ENCODE data around the gene APLNR. TPM values are rescaled to one million over a fixed set of nuclear protein-coding genes. Genes with fewer than 3 reads are reported as not detected.

APLNR gene
- total RNA-seq, 2 experiments from 2014 or later, result not detected

DNA sequence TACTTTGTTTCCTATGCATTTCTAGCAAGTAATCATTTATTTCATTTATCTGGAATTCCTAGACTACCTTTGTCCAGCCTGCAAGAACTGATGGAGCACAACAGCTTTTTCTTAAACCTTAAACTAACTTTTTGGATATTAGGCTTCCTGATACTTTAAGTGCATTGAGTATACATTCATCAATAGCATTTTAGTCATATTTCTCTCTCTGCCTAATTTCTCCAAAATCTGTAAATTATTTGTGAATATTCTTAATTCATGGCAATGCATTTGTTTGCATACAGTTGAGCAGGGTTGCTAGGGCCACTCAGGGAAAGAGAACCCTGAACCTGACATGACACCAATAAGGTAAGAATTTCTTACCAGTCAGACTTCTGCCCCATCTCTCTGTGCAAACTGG, 29.1 kb upstream of the APLNR start:
- Mint-ChIP-seq H3K9me3 (peaks cover 12% of the 10 kb centered on the region), H3K4me1 (no peaks in the 10 kb centered on the region), H3K27ac (no peak overlapping the region), H3K36me3 (peaks cover 2% of the 10 kb centered on the region), H3K27me3 (peaks cover 10% of the 10 kb centered on the region), H3K4me3 (no peak overlapping the region)
- DNase-seq (no peak), ATAC-seq (ENCODE audit: low read depth) (no peak)
- POLR2A ChIA-PET, result no interaction called here

DNA sequence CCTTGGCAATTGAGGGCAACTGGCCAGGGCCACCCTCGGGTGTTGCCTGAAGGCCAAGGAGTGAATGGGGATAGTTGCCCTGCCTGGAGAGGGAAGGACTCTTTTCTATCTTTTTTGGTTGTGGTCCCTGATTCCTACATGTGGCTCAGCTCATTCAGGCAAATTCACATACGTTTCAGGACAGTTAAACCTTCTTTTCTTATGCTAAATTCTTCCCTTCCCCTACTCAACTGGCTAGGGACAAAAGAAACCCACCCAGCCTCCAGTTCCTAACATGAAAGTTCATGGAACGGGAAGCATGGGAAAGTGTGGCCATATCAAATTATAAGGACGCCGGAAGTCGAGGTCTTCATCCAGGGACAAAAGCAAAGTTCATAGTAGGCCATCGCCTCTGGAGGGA, 26.3 kb upstream of the APLNR start:
- DNase-seq (no peak), ATAC-seq (ENCODE audit: low read depth) (no peak)
- Mint-ChIP-seq H3K4me1 (no peaks in the 10 kb centered on the region), H3K9me3 (peaks cover 11% of the 10 kb centered on the region), H3K27me3 (peaks cover 10% of the 10 kb centered on the region), H3K4me3 (no peak overlapping the region), H3K36me3 (peaks cover 2% of the 10 kb centered on the region), H3K27ac (no peak overlapping the region)
- POLR2A ChIA-PET, result no interaction called here

DNA sequence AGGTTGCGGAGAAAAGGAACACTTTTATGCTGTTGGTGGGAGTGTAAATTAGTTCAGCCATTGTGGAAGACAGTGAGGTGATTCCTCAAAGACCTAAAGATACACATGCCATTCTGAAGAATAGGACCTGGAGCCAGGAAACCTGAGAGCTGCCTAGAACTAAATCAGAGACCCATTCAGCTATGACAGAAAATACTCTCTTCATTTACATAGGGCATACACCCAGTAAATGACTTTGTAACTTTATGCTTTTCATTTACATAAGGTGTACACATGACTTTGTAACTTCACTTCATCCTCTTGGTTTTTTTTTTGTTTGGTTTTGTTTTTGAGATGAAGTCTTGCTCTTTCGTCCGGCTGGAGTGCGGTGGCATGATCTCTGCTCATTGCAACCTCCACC, 25.1 kb upstream of the APLNR start:
- Mint-ChIP-seq H3K27me3 (peaks cover 10% of the 10 kb centered on the region), H3K4me3 (no peak overlapping the region), H3K4me1 (no peaks in the 10 kb centered on the region), H3K27ac (no peak overlapping the region), H3K36me3 (peaks cover 2% of the 10 kb centered on the region), H3K9me3 (peaks cover 4% of the 10 kb centered on the region)
- ATAC-seq (ENCODE audit: low read depth) (no peak), DNase-seq (no peak)
- POLR2A ChIA-PET, result no interaction called here

DNA sequence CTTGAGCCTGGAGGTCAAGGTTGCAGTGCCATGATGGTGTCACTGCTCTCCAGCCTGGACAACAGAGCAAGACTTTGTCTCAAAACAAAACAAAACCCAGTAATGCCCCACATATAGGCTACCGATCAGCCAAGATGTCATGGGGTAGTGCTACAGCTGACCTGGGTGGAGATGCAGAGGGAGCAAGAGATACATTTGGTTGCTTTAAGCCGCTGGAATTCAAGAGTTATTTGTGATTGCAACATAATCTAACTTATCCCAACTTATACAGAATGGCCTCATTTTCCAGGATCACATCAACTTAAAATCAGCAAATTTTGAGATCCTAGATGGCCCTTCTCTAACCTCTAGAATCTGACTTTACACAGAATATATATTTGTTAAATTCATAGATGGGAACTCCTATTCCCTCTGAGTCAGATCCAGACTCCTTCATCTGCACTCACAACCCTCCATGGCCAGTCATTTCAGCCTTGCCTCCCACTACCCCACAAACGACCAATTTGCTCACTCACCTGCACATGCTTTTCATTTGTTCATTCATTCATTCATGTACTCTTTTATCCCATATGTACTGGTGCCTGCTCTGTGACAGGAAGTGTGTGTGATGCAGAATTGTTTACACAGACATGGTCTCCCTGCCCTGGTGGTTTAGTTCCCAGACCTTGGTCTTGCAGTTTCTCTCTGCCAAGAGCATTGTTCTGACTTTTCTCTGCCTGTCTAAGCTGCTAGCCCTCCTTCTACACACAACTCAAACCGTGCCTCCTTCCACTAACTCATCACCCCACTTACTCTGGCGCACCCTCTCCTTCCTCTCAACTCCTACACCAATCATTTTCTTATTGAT, 24.1 kb upstream of the APLNR start:
- Mint-ChIP-seq H3K27ac (no peak overlapping the region), H3K27me3 (peaks cover 17% of the 10 kb centered on the region), H3K36me3 (peaks cover 2% of the 10 kb centered on the region), H3K4me1 (no peaks in the 10 kb centered on the region), H3K9me3 (peaks cover 4% of the 10 kb centered on the region), H3K4me3 (no peak overlapping the region)
- ATAC-seq (ENCODE audit: low read depth) (no peak), DNase-seq (no peak)
- POLR2A ChIA-PET, result no interaction called here

DNA sequence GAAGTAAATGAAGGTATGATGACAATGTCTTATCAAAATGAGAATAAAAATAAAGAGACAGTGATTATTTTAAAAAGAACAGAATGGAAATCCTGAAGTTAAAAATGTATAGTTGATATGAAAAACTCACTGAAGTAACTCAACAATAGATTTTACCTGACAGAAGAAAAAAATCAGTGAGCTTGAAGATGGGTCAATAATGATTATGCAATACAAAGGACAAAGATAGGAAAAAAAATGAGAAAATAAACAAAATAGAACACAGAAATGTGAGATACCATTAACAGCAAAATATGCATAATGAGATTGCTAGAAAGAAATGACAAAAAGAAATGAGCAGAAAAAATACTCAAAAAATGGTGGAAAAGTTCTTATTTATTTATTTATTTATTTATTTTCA, 19.1 kb upstream of the APLNR start:
- Mint-ChIP-seq H3K27me3 (peaks cover 22% of the 10 kb centered on the region), H3K9me3 (no peaks in the 10 kb centered on the region), H3K4me3 (no peak overlapping the region), H3K36me3 (no peaks in the 10 kb centered on the region), H3K4me1 (no peaks in the 10 kb centered on the region), H3K27ac (no peak overlapping the region)
- no peak for DNase-seq
- POLR2A ChIA-PET, result no interaction called here
- ATAC-seq (ENCODE audit: low read depth), result no peak

DNA sequence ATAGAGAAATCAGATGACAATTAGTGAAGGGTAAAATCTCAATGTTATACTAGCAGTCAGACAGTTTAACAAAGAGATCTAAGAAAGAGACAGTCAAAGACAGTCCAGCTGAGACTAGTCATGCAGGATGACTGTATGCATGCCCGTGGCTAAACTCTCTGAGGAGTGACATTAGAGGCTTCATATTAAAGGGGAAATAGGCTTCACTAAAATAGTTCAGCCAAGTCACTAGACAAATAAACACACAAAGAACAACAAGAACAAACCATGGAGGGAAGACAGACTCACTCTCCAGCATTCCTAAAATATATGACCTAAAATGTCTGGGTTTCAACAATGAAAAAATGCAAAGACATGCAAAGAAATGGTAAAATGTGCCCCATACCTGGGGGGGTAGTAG, 18.6 kb upstream of the APLNR start:
- Mint-ChIP-seq H3K4me1 (no peaks in the 10 kb centered on the region), H3K36me3 (no peaks in the 10 kb centered on the region), H3K27me3 (peaks cover 22% of the 10 kb centered on the region), H3K9me3 (no peaks in the 10 kb centered on the region), H3K4me3 (no peak overlapping the region), H3K27ac (no peak overlapping the region)
- POLR2A ChIA-PET, result no interaction called here
- DNase-seq, result no peak
- no peak for ATAC-seq (ENCODE audit: low read depth)

DNA sequence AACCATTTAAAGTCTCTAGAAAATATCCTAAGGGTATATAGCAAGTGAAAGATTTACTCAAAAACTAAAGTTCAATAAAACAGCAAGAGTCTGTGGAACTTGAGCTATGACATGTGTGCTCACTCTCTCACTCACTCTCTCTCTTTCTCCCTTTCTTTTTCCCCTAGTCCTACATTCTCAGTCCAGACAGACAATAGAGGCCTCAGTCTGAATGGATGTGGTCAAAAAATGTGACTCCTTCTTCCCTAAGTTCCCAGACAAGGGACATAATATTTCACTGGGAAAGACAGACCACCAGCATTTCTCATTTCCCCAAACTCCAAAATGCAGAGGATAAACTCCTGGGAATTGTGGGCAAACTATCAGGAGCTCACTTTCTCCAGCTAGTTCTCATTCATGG, 17.6 kb upstream of the APLNR start:
- DNase-seq, result no peak
- ATAC-seq (ENCODE audit: low read depth), result no peak
- Mint-ChIP-seq H3K27me3 (peaks cover 22% of the 10 kb centered on the region), H3K36me3 (no peaks in the 10 kb centered on the region), H3K9me3 (no peaks in the 10 kb centered on the region), H3K4me1 (no peaks in the 10 kb centered on the region), H3K27ac (no peak overlapping the region), H3K4me3 (no peak overlapping the region)
- POLR2A ChIA-PET, result no interaction called here

DNA sequence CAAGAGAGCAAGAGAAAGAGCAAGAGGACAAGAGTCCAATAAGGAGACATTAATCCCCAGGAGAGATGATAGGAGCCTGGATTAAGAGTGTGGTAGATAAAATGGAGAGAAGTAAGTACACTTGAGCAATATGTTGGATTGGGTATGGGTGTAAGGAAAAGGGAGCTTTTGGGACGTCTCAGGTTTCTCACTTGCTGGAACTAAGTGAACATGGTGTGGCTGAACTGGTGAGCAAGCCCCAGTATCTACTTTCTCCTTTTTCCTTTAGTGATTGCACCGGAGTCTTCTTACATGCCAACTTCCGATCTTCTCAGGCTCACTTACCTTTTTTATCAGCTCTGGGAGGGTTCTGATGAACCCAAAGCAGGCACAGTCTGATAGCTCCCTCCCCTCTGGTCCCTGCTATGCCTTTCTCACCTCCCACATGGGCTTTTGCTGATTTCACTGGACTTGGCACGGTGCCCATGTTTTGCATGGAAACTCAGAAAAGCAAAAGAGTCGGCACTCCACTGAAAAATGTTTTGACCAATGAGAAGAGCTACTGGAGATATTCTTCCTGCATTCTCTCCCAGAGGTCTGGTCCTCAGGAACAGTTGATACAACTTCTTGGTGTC, 14.5 kb upstream of the APLNR start:
- Mint-ChIP-seq H3K27me3 (peaks cover 18% of the 10 kb centered on the region), H3K4me1 (no peaks in the 10 kb centered on the region), H3K27ac (no peak overlapping the region), H3K9me3 (no peaks in the 10 kb centered on the region), H3K36me3 (no peaks in the 10 kb centered on the region), H3K4me3 (no peak overlapping the region)
- ATAC-seq (ENCODE audit: low read depth) (no peak), DNase-seq (no peak)
- POLR2A ChIA-PET, result no interaction called here

DNA sequence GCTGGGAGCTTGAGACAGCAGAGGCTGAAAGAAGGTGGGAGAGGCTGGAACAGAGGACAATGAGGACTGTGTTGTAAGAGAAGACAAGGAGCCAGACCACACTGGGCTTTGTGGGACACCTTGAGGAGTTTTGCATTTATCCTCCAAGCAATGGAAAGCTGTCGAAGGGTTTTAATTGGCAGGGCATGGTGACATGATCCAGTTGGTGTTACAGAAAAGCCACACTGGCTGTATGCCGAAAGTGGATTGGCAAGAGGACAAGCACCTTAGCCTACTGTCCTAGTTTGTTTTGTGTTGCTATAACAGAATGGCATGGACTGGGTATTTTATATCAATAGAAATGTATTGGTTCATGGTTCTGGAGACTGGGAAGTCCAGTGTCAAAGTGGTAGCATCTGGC, 14.0 kb upstream of the APLNR start:
- Mint-ChIP-seq H3K27ac (no peak overlapping the region), H3K27me3 (peaks cover 14% of the 10 kb centered on the region), H3K9me3 (no peaks in the 10 kb centered on the region), H3K4me1 (no peaks in the 10 kb centered on the region), H3K4me3 (no peak overlapping the region), H3K36me3 (no peaks in the 10 kb centered on the region)
- no peak for ATAC-seq (ENCODE audit: low read depth)
- no peak for DNase-seq
- POLR2A ChIA-PET, result no interaction called here

DNA sequence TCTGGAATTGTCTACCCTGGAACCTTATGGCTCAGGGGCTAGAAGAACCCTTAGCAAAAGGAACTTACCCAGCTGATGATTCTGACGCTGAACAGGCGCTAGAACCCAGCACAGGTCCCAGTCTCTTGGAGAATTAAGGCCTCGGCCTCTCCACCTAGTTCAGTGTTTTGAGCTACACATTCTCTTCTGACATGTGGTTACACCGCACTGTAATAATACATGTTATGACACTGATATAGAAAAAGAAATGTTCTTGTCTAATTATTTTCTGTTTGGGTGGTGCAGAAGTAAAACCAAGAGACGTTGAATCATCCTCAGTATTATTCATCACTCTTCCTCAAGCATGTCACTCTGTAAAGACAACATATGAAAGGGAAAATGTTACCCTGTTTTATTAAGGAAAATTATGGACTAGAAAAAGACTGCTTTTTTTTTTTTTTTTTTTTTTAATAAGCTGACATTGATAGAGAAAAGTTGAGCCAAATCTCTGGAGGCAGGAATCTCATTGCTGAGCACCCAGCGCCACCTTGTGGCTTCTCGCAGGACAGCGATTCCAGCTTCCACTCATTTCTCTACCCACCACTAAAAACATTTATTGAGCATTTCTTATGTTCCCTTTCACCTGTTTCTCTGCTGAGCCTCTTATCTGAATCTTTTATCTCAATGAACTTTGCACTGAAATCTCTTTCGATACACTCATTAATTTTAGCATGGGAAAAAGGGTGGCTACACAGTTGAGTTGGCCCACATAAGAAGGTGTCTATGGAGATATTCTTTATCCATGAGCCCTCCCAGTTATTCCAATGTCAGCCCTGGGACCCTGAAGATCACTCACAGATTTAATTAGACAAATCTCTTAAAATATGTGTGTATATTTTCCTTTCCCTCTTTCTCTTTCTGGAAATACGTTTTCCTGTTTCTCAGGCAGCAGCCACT, 12.6 kb upstream of the APLNR start:
- ATAC-seq (ENCODE audit: low read depth) (no peak), DNase-seq (peak; percentile 68)
- peaks cover 8% of the 10 kb centered on the region for H3K4me1 Mint-ChIP-seq
- H3K36me3 Mint-ChIP-seq, result no peaks in the 10 kb centered on the region
- no peaks in the 10 kb centered on the region for H3K9me3 Mint-ChIP-seq
- no peak overlapping the region for H3K27ac Mint-ChIP-seq
- no peak overlapping the region for H3K4me3 Mint-ChIP-seq
- peaks cover 8% of the 10 kb centered on the region for H3K27me3 Mint-ChIP-seq
- POLR2A ChIA-PET, result interaction anchor here (0.6 kb wide), 1 partner anchor 47 kb away, joined by 3 read pairs; no protein-coding TSS in a partner anchor

DNA sequence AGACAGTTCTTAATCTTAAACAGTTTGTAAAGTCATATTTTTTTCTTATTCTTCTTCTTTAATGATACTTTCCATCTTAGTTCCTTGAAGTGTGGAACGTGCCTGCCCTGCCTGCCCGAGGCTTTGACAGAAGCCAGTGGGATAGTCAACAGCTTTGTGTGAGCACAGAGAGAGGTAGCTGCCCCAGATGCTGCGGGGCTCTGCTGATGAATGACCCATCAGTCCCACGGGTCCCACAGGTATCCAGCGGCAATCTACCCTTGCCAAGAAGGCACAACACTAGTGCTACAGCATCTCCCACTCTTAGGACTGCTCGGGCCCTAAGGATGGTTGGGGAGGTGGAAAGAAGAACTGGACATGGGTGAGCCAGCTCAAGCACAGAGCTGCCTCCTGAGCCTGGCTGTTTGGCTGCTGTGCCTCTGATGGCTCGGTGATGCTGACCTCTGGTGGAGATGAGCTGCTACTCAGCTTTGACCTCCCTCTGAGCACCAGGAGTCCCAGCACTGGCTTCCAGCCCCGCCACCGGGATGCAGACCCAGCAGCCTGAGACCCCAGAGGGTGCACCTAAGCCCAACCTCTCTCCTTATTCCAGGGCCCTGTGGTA, 11.8 kb upstream of the APLNR start:
- POLR2A ChIA-PET, result no interaction called here
- H3K27ac Mint-ChIP-seq, result no peak overlapping the region
- H3K9me3 Mint-ChIP-seq, result no peaks in the 10 kb centered on the region
- H3K27me3 Mint-ChIP-seq, result peaks cover 6% of the 10 kb centered on the region
- H3K4me1 Mint-ChIP-seq, result peaks cover 11% of the 10 kb centered on the region
- no peaks in the 10 kb centered on the region for H3K36me3 Mint-ChIP-seq
- DNase-seq (no peak), ATAC-seq (ENCODE audit: low read depth) (peak; percentile 56)
- H3K4me3 Mint-ChIP-seq, result no peak overlapping the region

DNA sequence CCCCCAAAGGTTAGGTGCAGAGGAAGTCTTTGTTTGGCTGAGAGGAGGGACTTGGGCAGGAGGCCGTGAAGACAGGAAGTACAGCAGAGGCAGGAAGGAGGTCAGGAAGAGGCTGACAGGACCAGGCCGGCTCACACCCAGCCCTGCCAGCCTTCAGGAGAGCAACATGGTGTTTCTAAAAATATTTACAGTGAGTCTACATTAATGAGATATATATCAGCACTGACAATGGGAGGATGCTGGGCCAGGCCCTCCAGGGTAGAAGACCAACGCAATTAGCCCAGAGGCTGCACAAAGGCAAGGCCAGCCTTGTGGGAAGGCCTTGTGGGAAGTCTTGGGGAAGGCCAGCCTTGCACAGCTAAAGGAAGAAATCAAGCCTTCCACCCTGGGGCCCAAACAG, 7.9 kb upstream of the APLNR start:
- Mint-ChIP-seq H3K9me3 (no peaks in the 10 kb centered on the region), H3K36me3 (no peaks in the 10 kb centered on the region)

DNA sequence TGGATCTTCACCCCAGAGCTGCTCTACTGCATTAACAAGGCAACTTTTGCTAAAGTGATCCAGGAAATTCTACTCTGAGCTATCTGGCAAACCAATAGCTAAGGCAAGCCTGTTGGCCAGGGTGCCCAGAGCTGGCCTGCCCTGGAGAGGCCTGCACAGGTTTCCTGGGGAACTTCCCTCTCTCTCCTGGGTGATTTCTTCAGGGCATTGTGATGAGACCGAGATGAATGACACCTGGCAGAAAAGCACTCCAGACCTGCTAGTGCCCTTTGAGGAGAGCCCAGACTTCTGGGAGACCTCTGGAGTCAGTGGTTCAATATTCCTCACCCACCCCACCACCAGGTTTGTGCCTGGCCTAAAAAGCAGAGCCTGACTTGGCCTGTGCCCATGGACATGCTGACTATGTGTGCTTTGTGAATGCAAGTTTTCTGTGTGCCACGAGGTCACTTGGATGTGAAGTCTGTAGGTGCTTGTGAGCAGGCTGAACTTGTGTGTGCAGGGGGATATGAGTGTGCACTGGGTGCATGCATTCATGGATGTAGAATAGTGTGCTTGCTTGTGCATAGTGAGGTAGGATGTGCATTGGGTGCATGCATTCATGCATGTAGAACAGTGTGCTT, 4.4 kb upstream of the APLNR start:
- no peaks in the 10 kb centered on the region for H3K9me3 Mint-ChIP-seq
- peaks cover 18% of the 10 kb centered on the region for H3K4me1 Mint-ChIP-seq
- H3K4me3 Mint-ChIP-seq, result no peak overlapping the region
- ATAC-seq (ENCODE audit: low read depth) (no peak), DNase-seq (no peak)
- peaks cover 25% of the 10 kb centered on the region for H3K27me3 Mint-ChIP-seq
- POLR2A ChIA-PET, result no interaction called here
- H3K36me3 Mint-ChIP-seq, result no peaks in the 10 kb centered on the region
- H3K27ac Mint-ChIP-seq, result no peak overlapping the region

More for the DNA sequence above, 7.9 kb upstream of the APLNR start:
- peak overlapping the region; percentile 4 for H3K27ac Mint-ChIP-seq
- peak overlapping the region; percentile 21 for H3K4me3 Mint-ChIP-seq
- DNase-seq (no peak), ATAC-seq (ENCODE audit: low read depth) (peak; percentile 41)
- peaks cover 11% of the 10 kb centered on the region for H3K4me1 Mint-ChIP-seq
- POLR2A ChIA-PET, result no interaction called here
- peaks cover 10% of the 10 kb centered on the region for H3K27me3 Mint-ChIP-seq

Measured in activated naive CD8-positive, alpha-beta T cell treated with anti-CD3 and anti-CD28 coated beads, Interleukin-2, amount 10 ng/mL, durations not matched to agents 7 days and 5 days (primary cell).